Common myeloid progenitor, CD34-positive (primary cell): ENCODE measurements around the gene IFITM10.

ENCODE experiments used
- CTCF ChIA-PET: fragments of 350-600 bp; sonication (Branson Sonifier 250); formaldehyde crosslinking; loops from one replicate; lab custom pipeline; 2021; ENCODE audit warnings: antibody characterized with exemption; lab: Charles Lee
- POLR2A ChIA-PET: fragments of 350-600 bp; sonication (Branson Sonifier 250); formaldehyde crosslinking; loops from one replicate; lab custom pipeline; 2021; ENCODE audit warnings: antibody characterized with exemption; lab: Charles Lee
- DNase-seq, 3 donors: peaks; one replicate each; pipeline versions ENCODE4 v3.0.0 to v3.0.0-alpha.2; 2013
- H3K27ac ChIP-seq, 2 experiments: 1 replicate in 1 of 2; 2 replicates in 1 of 2; pipeline ENCODE4 v1.7.0; 2013; ENCODE audit warnings: inconsistent platforms in 2 of 2, low read length in 2 of 2, mild to moderate bottlenecking in 2 of 2, low read depth in 1 of 2, moderate library complexity in 1 of 2; ENCODE audit not compliant: severe bottlenecking in 2 of 2, insufficient read depth in 1 of 2, poor library complexity in 1 of 2
- H3K27me3 ChIP-seq, 5 experiments: replicated peaks in 2 of 5; 1 replicate in 3 of 5; 2 replicates in 2 of 5; pipeline versions ENCODE4 v1.6.1 to v1.7.0; 2013; ENCODE audit warnings: low read length in 4 of 5, mild to moderate bottlenecking in 2 of 5, moderate library complexity in 2 of 5, inconsistent platforms in 1 of 5; ENCODE audit not compliant: insufficient read depth in 5 of 5, control insufficient read depth in 4 of 5
- H3K36me3 ChIP-seq, 4 experiments: 1 replicate in 2 of 4; 2 replicates in 2 of 4; pipeline versions ENCODE4 v1.6.1 to v1.7.0; 2013; ENCODE audit warnings: low read length in 3 of 4, control low read depth in 1 of 4, mild to moderate bottlenecking in 1 of 4; ENCODE audit not compliant: control insufficient read depth in 4 of 4, insufficient read depth in 4 of 4
- H3K4me1 ChIP-seq, 4 experiments: 1 replicate in 3 of 4; 2 replicates in 1 of 4; pipeline versions ENCODE4 v1.6.1 to v1.7.1; 2013; ENCODE audit warnings: low read length in 3 of 4, mild to moderate bottlenecking in 3 of 4, control low read depth in 1 of 4, inconsistent platforms in 1 of 4, moderate library complexity in 1 of 4; ENCODE audit not compliant: control insufficient read depth in 4 of 4, insufficient read depth in 4 of 4; ENCODE audit errors: control extremely low read depth in 1 of 4
- H3K4me3 ChIP-seq, 7 experiments: 1 replicate in 4 of 7; 2 replicates in 3 of 7; pipeline versions ENCODE4 v1.5.1 to v1.7.0; 2013; ENCODE audit warnings: mild to moderate bottlenecking in 7 of 7, low read length in 6 of 7, moderate library complexity in 6 of 7, inconsistent platforms in 2 of 7, low read depth in 2 of 7, control low read depth in 1 of 7; ENCODE audit not compliant: insufficient read depth in 4 of 7, control insufficient read depth in 1 of 7; ENCODE audit errors: extremely low read depth in 1 of 7
- H3K9me3 ChIP-seq, 5 experiments: 1 replicate in 4 of 5; 2 replicates in 1 of 5; pipeline versions ENCODE4 v1.6.1 to v1.7.1; 2013; ENCODE audit warnings: low read length in 4 of 5, mild to moderate bottlenecking in 2 of 5, inconsistent platforms in 1 of 5, low read depth in 1 of 5, moderate library complexity in 1 of 5; ENCODE audit not compliant: control insufficient read depth in 4 of 5, insufficient read depth in 2 of 5; ENCODE audit errors: control extremely low read depth in 1 of 5
- WGBS: methylation state at CpG from one replicate; pipeline ENCODE4 v1.1.5; 2013; ENCODE audit not compliant: insufficient coverage; 5-methylcytosine and 5-hydroxymethylcytosine counted together

The IFITM10 gene

DNA sequence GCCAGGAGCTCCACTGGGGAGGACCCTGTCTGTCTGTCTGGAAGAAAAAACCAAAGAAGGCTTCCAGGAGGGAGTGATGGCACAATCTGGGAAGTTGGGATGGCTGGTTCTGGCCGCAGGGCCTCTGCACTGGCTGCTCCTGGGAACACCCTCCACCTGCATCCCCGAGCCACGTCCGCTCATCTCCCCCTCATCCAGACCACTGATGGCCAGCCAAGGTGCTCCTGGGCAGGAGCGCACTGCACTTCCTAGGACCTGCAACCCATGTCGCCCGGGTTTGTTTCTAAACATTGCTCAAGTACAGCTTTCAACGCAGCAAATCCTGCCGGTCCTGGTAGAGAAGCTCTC is 4.9 kb upstream of the IFITM10 start:
- Histone ChIP-seq H3K36me3 (peaks cover 0 to 79% (median 20%) of the 10 kb centered on the region in 4 experiments), H3K27ac (no peak overlapping the region), H3K9me3 (no peaks in the 10 kb centered on the region), H3K27me3 (no peaks in the 10 kb centered on the region), H3K4me3 (no peak overlapping the region), H3K4me1 (peaks cover 2 to 95% (median 94%) of the 10 kb centered on the region in 4 experiments)
- no peak for DNase-seq
- POLR2A ChIA-PET: no interaction called here
- 93% methylated on average over 9 of the region's 9 CpGs for WGBS
- CTCF ChIA-PET: interaction anchor here (0.8 kb wide), 1 partner anchor 19 kb away, joined by 3 read pairs; no protein-coding TSS in a partner anchor

- H3K36me3 ChIP-seq: peaks cover 0 to 72% (median 19%) of the 10 kb centered on the region in 4 experiments
- no peaks in the 10 kb centered on the region for H3K9me3 ChIP-seq
- H3K27me3 ChIP-seq: peaks cover 0 to 4% (median 0%) of the 10 kb centered on the region in 5 experiments
- ChIA-PET POLR2A (no interaction called here), CTCF (interaction anchor here (0.8 kb wide), 1 partner anchor 18 kb away, joined by 3 read pairs; no protein-coding TSS in a partner anchor)
- peaks cover 2 to 95% (median 94%) of the 10 kb centered on the region in 4 experiments for H3K4me1 ChIP-seq
- no peak overlapping the region for H3K27ac ChIP-seq
- WGBS: 90% methylated on average over 7 of the region's 8 CpGs
- H3K4me3 ChIP-seq: no peak overlapping the region
- DNase-seq: no peak
Measured at GRCh38 chr11:1754376-1755150, 4.2 kb upstream of the IFITM10 start.

- H3K36me3 ChIP-seq: peaks cover 0 to 65% (median 18%) of the 10 kb centered on the region in 4 experiments
- 93% methylated on average over 11 of the region's 14 CpGs for WGBS
- POLR2A ChIA-PET: no interaction called here
- DNase-seq: no peak
- CTCF ChIA-PET: interaction anchor here (3.6 kb wide), 1 partner anchor 8 kb away, joined by 16 read pairs; no protein-coding TSS in a partner anchor
- no peaks in the 10 kb centered on the region for H3K9me3 ChIP-seq
- peaks cover 2 to 95% (median 94%) of the 10 kb centered on the region in 4 experiments for H3K4me1 ChIP-seq
- peaks cover 0 to 10% (median 2%) of the 10 kb centered on the region in 5 experiments for H3K27me3 ChIP-seq
- no peak overlapping the region for H3K27ac ChIP-seq
- H3K4me3 ChIP-seq: no peak overlapping the region
Measured at GRCh38 chr11:1753929-1754305, 3.5 kb upstream of the IFITM10 start.

GRCh38 chr11:1753229-1753928 is 3.0 kb upstream of the IFITM10 start:
- Histone ChIP-seq H3K4me3 (peak overlapping the region in 1 of 7 experiments; percentile 52), H3K4me1 (peaks cover 2 to 95% (median 94%) of the 10 kb centered on the region in 4 experiments), H3K36me3 (peaks cover 0 to 62% (median 18%) of the 10 kb centered on the region in 4 experiments), H3K27ac (no peak overlapping the region), H3K9me3 (no peaks in the 10 kb centered on the region), H3K27me3 (peaks cover 0 to 16% (median 2%) of the 10 kb centered on the region in 5 experiments)
- 82% methylated on average over 36 of the region's 38 CpGs for WGBS
- CTCF ChIA-PET: interaction anchor here (1.3 to 3.6 kb wide), 2 partner anchors 8 to 20 kb away, joined by 4 to 16 read pairs; no protein-coding TSS in a partner anchor
- POLR2A ChIA-PET: interaction anchor here (0.9 kb wide), 1 partner anchor 19 kb away, joined by 3 read pairs; no protein-coding TSS in a partner anchor
- DNase-seq: no peak

- H3K4me1 ChIP-seq: peaks cover 2 to 95% (median 92%) of the 10 kb centered on the region in 4 experiments
- CTCF ChIA-PET: interaction anchor here (1.3 to 3.6 kb wide), 4 partner anchors 9 to 59 kb away, joined by 4 to 16 read pairs (median 6); partner anchors contain the start of gene CTSD
- WGBS: 55% methylated on average over 5 of the region's 10 CpGs
- H3K9me3 ChIP-seq: no peaks in the 10 kb centered on the region
- H3K27ac ChIP-seq: no peak overlapping the region
- peaks cover 0 to 21% (median 5%) of the 10 kb centered on the region in 5 experiments for H3K27me3 ChIP-seq
- POLR2A ChIA-PET: interaction anchor here (0.9 kb wide), 1 partner anchor 19 kb away, joined by 3 read pairs; no protein-coding TSS in a partner anchor
- H3K36me3 ChIP-seq: peaks cover 0 to 62% (median 18%) of the 10 kb centered on the region in 4 experiments
- peak overlapping the region in 1 of 7 experiments; percentile 9 for H3K4me3 ChIP-seq
- no peak for DNase-seq
Measured at GRCh38 chr11:1752907-1753228, 2.5 kb upstream of the IFITM10 start.

DNA sequence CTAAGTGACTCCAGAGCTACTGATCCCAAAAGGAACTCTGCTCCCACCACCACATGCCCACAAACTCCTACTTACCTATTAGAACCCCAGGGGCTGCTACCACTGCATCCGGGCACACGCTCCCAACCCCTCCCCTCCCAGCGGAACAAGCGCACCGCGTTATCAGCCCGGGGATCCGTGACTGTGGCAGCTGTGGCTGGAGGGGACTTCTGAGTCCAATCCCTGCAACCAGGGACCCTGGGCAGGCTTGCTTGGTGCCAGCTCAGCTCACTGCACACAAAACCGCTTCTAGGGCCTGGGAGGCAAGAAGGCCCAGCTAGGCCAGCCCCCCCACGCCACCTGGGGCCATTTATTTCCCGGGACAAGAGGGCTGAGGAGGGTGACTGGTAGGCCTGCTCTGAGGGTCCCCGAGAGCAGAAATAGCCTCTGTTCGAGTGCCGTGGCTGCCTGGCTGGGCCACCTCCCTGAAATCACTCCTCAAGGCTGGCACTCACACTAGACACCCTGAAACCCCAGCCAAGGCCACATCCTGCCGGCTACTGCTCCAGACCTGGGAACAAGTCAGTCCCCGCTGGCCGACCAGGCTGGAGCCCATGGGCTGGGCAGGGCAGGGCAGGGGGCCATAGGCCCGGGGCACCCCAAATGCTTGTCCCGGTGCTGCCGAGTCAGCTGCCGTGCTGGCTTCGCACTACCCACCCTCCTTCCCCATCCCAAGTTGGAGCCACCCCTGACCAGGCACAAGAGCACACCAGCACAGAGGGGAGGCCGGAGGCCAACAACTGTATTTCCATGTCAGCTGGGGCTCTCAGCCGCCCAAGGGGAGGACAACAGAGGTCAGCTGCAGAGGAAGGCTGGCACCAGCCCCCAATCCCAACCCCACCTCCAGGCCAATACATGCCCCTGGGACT is 1.9 kb upstream of the IFITM10 start:
- ChIA-PET POLR2A (interaction anchor here (0.9 to 2.0 kb wide), 4 partner anchors 12 to 99 kb away, joined by 3 to 5 read pairs (median 3); partner anchors contain the start of gene CTSD), CTCF (interaction anchor here (1.3 to 3.6 kb wide), 6 partner anchors 9 to 413 kb away, joined by 3 to 16 read pairs (median 5); partner anchors contain the start of gene CTSD)
- peak; percentile 48 to 75 (median 71) for DNase-seq
- peaks cover 0 to 27% (median 5%) of the 10 kb centered on the region in 5 experiments for H3K27me3 ChIP-seq
- 72% methylated on average over 18 of the region's 24 CpGs for WGBS
- peak overlapping the region in 1 of 7 experiments; percentile 9 for H3K4me3 ChIP-seq
- peaks cover under 1 to 90% (median 86%) of the 10 kb centered on the region in 4 experiments for H3K4me1 ChIP-seq
- no peak overlapping the region for H3K27ac ChIP-seq
- H3K9me3 ChIP-seq: no peaks in the 10 kb centered on the region
- peaks cover 0 to 57% (median 18%) of the 10 kb centered on the region in 4 experiments for H3K36me3 ChIP-seq
